ENCODE data around the gene RELA.

The RELA gene

DNA sequence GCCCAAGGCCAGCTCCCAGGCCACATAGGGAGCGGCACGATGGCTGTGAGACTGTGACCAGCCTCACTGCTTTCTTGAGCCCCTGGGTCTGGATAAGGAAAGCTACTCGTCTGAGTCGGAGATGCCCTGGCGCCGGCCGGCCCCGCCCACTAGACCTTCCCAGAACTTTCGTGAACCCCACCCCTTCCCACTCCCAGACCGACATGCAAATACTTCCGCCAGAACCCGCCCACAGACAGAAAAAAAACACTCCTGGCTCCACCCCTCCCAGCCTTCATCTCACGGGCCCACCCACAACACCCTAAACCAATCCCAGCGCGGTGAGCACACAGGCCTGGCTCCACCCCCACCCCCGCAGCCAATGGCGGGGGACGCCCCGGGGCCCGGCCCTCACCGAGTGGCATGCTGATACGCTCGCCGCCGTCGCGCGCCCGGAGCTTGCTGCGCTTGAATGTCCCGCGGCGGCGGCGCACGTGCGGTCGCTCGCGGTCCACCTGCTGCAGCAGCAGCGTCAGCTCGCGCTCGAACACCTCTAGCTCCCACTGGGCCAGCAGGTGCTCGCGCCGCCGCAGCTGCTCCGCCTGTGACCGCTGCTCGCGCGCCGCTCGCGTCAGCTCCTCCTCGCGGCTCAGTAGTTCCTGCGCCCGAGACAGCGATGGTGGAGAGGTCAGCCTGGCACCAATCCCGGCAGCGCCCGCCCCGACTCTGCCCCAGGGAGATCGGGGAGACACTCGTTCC lies 55.7 kb downstream of the RELA start:
- Mint-ChIP-seq H3K4me3 (peak overlapping the region; percentile 53 to 60 (median 58)), H3K27me3 (ENCODE audit: low read depth) (no peaks in the 10 kb centered on the region), H3K27ac (peak overlapping the region in 1 of 3 experiments; percentile 19), H3K9me3 (no peaks in the 10 kb centered on the region), H3K4me1 (peaks cover 36% of the 10 kb centered on the region), H3K36me3 (ENCODE audit: low read depth) (peaks cover 41% of the 10 kb centered on the region)
- TF ChIP-seq, protein P1, sequence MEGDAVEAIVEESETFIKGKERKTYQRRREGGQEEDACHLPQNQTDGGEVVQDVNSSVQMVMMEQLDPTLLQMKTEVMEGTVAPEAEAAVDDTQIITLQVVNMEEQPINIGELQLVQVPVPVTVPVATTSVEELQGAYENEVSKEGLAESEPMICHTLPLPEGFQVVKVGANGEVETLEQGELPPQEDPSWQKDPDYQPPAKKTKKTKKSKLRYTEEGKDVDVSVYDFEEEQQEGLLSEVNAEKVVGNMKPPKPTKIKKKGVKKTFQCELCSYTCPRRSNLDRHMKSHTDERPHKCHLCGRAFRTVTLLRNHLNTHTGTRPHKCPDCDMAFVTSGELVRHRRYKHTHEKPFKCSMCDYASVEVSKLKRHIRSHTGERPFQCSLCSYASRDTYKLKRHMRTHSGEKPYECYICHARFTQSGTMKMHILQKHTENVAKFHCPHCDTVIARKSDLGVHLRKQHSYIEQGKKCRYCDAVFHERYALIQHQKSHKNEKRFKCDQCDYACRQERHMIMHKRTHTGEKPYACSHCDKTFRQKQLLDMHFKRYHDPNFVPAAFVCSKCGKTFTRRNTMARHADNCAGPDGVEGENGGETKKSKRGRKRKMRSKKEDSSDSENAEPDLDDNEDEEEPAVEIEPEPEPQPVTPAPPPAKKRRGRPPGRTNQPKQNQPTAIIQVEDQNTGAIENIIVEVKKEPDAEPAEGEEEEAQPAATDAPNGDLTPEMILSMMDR (IDR thresholded peaks at IDR 0.05; ENCODE audit: unreplicated experiment in 3 of 3): no peak

DNA sequence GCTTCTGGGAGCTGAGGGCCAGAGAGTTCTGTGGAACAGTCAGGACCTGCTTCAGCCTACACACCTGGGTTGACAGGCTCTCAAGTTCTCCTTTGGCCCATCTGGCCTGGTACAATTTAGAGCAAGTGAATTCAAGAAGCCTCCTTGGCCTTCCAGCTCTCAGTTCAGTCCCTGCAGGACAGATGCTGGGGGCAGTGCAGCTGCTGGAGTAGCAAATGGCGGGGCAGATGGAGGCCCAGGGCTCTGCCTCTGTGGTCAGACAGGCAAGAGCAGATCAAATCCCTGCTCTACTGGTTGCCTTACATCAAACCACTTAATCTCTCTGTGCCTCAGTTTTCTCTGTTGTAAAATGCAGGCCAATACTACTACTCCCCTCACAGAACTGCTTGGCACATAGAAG lies 58.5 kb downstream of the RELA start:
- Mint-ChIP-seq H3K4me1 (peaks cover 17% of the 10 kb centered on the region), H3K27me3 (ENCODE audit: low read depth) (no peaks in the 10 kb centered on the region), H3K4me3 (no peak overlapping the region), H3K27ac (no peak overlapping the region), H3K36me3 (ENCODE audit: low read depth) (peaks cover 36% of the 10 kb centered on the region), H3K9me3 (no peaks in the 10 kb centered on the region)
- TF ChIP-seq, protein P1 (IDR thresholded peaks at IDR 0.05; ENCODE audit: unreplicated experiment in 3 of 3): no peak

Measured in nephron (organoid).